ENCODE data around the gene ZNF408. TPM values are rescaled to one million over a fixed set of nuclear protein-coding genes. Genes with fewer than 3 reads are reported as not detected.

The ZNF408 gene
- polyA plus RNA-seq, 1 of the 3 experiments (the other 2 are of a cell fraction), result 7.1 TPM

DNA sequence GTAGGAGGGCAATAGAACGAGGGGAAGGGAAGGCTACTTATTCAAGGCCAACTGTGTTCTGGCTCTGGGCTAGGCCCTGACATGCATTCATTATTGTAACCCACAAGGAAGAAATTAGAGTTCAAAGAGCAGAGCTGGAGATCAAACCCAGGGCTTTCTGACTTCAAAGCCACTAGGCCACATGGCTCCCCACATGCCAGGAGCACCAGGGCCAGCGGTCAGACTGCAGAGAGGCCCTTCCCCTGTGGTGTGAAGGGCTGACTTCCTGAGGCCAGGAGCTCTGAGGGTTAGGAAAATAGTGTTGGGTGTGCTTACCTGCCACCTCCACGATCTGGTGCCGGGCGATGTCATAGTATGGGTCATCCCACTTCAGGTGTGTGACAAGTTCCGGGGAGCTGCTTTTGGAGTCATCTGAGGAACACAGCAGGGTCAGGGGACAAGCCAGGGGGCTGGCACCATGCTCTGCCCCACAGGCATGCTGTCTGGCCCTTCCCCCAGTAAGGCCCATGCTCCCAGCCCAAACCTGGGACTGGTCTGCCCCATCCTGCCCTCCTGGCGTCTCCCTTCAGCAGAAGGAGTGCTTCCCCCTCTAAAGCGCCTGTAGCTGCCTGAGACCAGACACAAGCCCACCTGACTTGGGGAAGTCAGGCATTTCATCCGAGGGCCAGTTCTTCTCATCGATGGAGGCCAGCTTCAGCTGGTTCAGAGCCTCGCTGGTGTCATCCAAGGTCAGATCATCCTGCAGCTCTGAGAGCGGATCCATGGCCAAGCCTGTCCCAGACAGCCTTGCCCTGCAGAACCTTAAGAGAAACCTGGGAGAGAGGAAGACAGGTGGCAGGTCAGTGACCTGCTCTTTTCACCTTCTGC is 5.3 kb upstream of the ZNF408 start:
- no peaks in the 10 kb centered on the region for H3K27me3 ChIP-seq (ENCODE audit: insufficient read depth)
- no peak for DNase-seq
- no peak overlapping the region for H3K4me2 ChIP-seq
- H3K4me3 ChIP-seq (ENCODE audit: low read depth in 2 of 2, low read length in 1 of 2), result no peak overlapping the region
- peaks cover 44% of the 10 kb centered on the region for H3K79me2 ChIP-seq (ENCODE audit: insufficient read depth)
- H3K36me3 ChIP-seq (replicated peaks in 1 of 2; ENCODE audit: control insufficient read depth in 1 of 2, insufficient read depth in 2 of 2, low read length in 1 of 2), result peaks cover 25 to 35% of the 10 kb centered on the region in 2 experiments
- WGBS (ENCODE audit: low lambda C conversion rate), result 98% methylated on average over 6 of the region's 12 CpGs
- TF ChIP-seq JUND (IDR thresholded peaks at IDR 0.05) (no peak), TEAD4 (IDR thresholded peaks at IDR 0.05; ENCODE audit: borderline replicate concordance, insufficient read depth) (no peak), USF1 (IDR thresholded peaks at IDR 0.05; ENCODE audit: borderline replicate concordance, low read depth) (no peak), MXI1 (IDR thresholded peaks at IDR 0.05; ENCODE audit: low read depth, low read length) (no peak), NFIC (IDR thresholded peaks at IDR 0.05; ENCODE audit: borderline replicate concordance) (no peak), POLR2AphosphoS5 (IDR thresholded peaks at IDR 0.05; ENCODE audit: low read depth, low read length) (no peak), RFX5 (IDR thresholded peaks at IDR 0.05; ENCODE audit: low read length) (no peak), RAD21 (IDR thresholded peaks at IDR 0.05; ENCODE audit: low read length) (no peak), FOXJ3 (CRISPR knock-in tag; IDR thresholded peaks at IDR 0.05) (no peak), GABPA (IDR thresholded peaks at IDR 0.05; ENCODE audit: low read depth) (no peak), ELF1 (IDR thresholded peaks at IDR 0.05) (no peak), TAF1 (IDR thresholded peaks at IDR 0.05; ENCODE audit: borderline replicate concordance, low read depth, low read length) (no peak)
- TF ChIP-seq, protein P1, sequence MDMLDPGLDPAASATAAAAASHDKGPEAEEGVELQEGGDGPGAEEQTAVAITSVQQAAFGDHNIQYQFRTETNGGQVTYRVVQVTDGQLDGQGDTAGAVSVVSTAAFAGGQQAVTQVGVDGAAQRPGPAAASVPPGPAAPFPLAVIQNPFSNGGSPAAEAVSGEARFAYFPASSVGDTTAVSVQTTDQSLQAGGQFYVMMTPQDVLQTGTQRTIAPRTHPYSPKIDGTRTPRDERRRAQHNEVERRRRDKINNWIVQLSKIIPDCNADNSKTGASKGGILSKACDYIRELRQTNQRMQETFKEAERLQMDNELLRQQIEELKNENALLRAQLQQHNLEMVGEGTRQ (IDR thresholded peaks at IDR 0.05; ENCODE audit: borderline replicate concordance, low read depth, low read length), result no peak
- TF ChIP-seq, protein P2, sequence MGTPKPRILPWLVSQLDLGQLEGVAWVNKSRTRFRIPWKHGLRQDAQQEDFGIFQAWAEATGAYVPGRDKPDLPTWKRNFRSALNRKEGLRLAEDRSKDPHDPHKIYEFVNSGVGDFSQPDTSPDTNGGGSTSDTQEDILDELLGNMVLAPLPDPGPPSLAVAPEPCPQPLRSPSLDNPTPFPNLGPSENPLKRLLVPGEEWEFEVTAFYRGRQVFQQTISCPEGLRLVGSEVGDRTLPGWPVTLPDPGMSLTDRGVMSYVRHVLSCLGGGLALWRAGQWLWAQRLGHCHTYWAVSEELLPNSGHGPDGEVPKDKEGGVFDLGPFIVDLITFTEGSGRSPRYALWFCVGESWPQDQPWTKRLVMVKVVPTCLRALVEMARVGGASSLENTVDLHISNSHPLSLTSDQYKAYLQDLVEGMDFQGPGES (IDR thresholded peaks at IDR 0.05; ENCODE audit: low read depth, low read length), result no peak
- TF ChIP-seq, protein P3, sequence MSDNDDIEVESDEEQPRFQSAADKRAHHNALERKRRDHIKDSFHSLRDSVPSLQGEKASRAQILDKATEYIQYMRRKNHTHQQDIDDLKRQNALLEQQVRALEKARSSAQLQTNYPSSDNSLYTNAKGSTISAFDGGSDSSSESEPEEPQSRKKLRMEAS (IDR thresholded peaks at IDR 0.05; ENCODE audit: low read depth), result no peak
- TF ChIP-seq, protein P4, sequence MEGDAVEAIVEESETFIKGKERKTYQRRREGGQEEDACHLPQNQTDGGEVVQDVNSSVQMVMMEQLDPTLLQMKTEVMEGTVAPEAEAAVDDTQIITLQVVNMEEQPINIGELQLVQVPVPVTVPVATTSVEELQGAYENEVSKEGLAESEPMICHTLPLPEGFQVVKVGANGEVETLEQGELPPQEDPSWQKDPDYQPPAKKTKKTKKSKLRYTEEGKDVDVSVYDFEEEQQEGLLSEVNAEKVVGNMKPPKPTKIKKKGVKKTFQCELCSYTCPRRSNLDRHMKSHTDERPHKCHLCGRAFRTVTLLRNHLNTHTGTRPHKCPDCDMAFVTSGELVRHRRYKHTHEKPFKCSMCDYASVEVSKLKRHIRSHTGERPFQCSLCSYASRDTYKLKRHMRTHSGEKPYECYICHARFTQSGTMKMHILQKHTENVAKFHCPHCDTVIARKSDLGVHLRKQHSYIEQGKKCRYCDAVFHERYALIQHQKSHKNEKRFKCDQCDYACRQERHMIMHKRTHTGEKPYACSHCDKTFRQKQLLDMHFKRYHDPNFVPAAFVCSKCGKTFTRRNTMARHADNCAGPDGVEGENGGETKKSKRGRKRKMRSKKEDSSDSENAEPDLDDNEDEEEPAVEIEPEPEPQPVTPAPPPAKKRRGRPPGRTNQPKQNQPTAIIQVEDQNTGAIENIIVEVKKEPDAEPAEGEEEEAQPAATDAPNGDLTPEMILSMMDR (IDR thresholded peaks at IDR 0.05), result no peak
- TF ChIP-seq, protein P5, sequence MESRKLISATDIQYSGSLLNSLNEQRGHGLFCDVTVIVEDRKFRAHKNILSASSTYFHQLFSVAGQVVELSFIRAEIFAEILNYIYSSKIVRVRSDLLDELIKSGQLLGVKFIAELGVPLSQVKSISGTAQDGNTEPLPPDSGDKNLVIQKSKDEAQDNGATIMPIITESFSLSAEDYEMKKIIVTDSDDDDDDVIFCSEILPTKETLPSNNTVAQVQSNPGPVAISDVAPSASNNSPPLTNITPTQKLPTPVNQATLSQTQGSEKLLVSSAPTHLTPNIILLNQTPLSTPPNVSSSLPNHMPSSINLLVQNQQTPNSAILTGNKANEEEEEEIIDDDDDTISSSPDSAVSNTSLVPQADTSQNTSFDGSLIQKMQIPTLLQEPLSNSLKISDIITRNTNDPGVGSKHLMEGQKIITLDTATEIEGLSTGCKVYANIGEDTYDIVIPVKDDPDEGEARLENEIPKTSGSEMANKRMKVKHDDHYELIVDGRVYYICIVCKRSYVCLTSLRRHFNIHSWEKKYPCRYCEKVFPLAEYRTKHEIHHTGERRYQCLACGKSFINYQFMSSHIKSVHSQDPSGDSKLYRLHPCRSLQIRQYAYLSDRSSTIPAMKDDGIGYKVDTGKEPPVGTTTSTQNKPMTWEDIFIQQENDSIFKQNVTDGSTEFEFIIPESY (IDR thresholded peaks at IDR 0.05; ENCODE audit: borderline replicate concordance, low read depth), result no peak
- H2AFZ ChIP-seq (ENCODE audit: low read depth), result no peak overlapping the region
- H3K4me1 ChIP-seq (ENCODE audit: control insufficient read depth in 1 of 2, insufficient read depth in 2 of 2, low read depth in 1 of 2, low read length in 1 of 2), result peaks cover 11 to 33% of the 10 kb centered on the region in 2 experiments; a peak in 3 of 4 replicates
- peaks cover 5% of the 10 kb centered on the region; the same call in 1 of the 2 replicates for H4K20me1 ChIP-seq (ENCODE audit: insufficient read depth)
- no peak overlapping the region for H3K9ac ChIP-seq
- POLR2A ChIA-PET, result interaction anchor here (0.5 to 0.6 kb wide), 2 partner anchors 808 to 831 kb away, joined by 3 read pairs; no protein-coding TSS in a partner anchor
- CTCF ChIA-PET, result interaction anchor here (0.9 kb wide), 1 partner anchor 78 kb away, joined by 5 read pairs; the partner anchor contains the start of gene ATG13
- H3K9me3 ChIP-seq, result no peaks in the 10 kb centered on the region
- peak overlapping the region in 1 of 2 experiments; percentile 51; a peak in 2 of 4 replicates for H3K27ac ChIP-seq (ENCODE audit: low read depth in 2 of 2, low read length in 1 of 2)
- H3F3A ChIP-seq (replicated peaks; ENCODE audit: insufficient read depth), result peaks cover 4% of the 10 kb centered on the region
- no peaks in the 10 kb centered on the region for H3K9me2 ChIP-seq
